HG03159 (cell line): ENCODE data around the gene STX5.
"Not testable (repeated sequence)": the region's sequence is repeated elsewhere in the genome, so short reads cannot be mapped to it uniquely, and the experiment has no call there.

Experiments
- ATAC-seq: cut with Tn5 transposase; IDR thresholded peaks from one replicate; pipeline ENCODE4 v1.9.1; 2021; ENCODE audit warnings: mild to moderate bottlenecking, moderate library complexity; ENCODE audit not compliant: unreplicated experiment

Gene STX5

DNA sequence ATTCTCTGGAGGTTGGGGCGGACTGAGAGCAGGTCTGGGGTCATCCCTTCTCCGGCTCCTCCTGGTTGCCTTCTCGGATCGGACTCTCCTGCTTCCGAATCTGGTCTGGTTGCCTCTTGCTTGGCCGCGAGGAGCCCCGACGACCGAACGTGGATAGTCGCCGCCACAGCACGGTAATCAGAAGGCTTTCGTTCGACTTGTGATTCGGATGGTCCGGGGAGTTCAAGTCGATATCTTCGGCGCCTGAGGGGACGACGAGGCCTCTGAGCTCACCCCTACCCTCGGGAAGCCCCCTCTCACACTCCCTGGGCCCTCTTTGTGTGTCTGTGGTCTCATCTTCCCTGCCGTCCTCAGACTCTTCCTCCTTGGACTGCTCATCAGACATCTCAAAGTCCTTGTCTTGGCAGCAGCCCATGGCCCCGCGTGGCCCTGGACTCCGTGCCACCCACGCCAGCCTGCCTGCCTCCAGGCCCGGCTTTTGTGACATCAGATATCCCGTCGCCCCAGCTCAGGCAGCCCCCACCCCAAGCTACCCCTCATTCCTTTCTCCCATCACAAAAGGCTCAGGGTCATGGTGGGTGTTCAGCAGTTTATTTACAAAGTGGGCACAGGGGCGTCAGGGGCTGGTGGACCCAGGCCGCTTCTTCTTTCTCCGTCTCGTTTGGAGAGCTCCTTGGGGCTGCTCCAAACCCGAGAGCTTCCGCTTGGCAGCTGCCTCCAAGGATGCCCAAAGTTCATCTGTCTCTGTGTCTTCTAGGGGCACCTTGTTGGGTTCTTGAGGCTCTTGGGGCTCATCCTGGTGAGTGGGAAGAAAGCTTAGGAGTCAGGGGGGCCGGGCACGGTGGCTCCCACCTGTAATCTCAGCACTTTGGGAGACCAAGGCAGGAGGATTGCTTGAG is 734 bp upstream of the STX5 start, which contains the start of gene TEX54:
TEX54 (minus strand) TSS at position 506 of the 899 bp plus-strand sequence.
- ATAC-seq, result peak; percentile 17

DNA sequence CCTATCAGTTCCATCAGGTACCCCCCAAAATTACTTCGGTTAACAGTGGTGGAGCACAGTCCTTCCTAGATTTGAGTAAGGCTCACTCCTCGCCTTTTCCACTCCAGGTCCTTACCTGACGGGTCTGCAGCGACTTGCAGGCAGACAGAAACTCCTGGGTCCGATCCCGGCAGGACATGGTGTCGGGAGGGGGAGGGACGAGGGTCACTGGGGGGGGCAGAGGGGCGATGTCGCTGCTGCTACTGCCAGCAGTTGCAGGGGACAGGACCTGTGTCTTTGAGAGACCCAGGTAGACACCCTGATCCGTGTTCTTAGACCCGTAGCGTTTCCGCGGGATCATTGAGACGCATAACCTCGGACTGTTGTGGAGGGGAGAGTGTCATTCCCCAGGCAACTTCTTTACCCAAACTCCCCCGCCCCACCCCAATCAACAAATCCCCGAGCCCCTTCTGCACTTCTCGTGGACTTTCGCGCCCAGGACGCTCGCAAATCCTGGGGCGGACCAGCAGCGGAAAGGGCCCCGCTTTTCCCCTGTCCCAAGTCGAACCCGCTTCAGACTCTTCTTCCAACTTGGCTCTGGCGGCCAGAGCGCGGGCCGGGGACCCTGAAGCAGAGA is 839 bp downstream of the STX5 start:
- ATAC-seq, result no peak

DNA sequence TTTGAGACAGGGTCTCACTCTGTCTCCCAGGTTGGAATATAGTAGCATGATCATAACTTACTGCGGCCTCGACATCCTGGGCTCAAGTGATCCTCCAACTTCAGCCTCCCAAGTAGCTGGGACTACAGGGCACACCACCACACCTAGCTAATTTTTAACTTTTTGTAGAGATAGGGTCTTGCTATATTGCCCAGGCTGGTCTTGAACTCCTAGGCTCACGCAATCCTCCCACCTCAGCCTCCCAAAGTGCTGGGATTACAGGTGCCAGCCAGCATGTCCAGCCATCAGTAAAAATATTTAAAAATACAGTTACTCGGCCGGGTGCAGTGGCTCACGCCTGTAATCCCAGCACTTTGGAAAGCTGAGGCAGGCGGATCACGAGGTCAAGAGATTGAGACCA is 3.7 kb downstream of the STX5 start:
- not testable (repeated sequence) for ATAC-seq

DNA sequence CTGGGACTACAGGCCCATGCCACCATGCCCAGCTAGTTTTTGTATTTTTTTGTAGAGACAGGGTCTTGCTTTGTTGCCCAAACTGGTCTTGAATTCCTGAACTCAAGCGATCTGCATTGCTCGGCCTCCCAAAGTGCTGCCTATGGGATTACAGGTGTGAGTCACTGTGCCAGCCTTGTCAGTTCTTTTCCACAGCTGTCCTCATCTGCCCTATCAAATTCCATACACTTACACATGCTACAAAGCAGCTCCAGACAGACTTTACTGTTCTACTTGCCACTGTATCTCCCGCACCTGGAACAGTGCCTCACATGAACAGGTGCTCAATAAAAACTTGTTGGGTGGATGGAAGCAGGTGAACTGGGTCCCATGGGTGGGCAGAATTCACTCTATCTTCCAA is 8.2 kb downstream of the STX5 start:
- ATAC-seq, result no peak

DNA sequence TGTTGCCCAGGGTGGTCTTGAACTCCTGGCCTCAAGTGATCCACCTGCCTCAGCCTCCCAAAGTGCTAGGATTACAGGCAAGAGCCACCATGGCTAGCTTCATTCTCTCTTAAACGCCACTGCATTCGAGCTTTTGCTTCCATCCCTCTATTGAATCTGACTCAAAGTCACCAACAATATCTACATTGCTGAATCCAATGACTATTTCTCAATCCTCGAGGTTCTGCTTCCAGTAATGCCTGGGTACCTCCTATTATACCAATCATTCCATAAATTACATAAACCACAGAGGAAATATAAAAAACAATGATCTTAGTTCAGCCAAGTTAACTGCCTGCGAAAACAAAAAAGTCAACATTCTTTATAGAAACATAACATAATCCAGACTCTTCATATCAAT is 14.7 kb downstream of the STX5 start:
- ATAC-seq, result no peak

DNA sequence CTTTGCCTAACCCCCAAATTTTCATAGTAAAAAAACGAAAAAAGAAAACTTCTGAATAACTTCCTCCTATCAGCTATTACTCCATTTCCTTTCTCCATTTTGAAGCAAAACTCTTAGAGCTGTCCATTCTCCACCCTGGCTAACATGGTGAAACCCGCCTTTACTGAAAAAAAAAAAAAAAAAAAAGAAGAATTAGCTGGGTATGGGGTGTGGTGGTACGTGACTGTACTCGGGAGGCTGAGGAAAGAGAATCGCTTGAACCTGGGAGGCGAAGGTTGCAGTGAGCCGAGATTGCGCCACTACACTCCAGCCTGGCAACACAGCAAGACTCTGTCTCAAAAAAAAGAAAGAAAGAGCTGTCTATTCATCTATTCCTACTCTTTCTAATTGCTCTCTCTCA is 15.3 kb downstream of the STX5 start:
- ATAC-seq, result no peak

DNA sequence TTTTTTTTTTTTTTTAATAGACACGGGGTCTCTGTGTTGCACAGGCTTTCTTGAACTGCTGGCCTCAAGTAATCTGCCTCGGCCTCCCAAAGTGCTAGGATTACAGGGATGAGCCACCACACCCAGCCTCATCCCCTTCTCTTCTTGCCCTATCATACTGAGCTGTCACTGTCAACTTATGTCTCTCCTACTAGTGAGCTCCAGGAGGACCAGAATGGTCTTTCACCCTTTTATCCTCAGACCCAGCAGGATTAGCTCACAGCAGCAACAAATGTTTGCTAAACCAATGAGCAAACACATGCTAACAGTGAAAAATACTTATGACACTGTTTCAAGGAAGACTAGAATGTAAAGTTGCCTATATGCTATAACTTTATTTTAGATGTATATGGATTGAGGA is 20.2 kb downstream of the STX5 start:
- no peak for ATAC-seq

DNA sequence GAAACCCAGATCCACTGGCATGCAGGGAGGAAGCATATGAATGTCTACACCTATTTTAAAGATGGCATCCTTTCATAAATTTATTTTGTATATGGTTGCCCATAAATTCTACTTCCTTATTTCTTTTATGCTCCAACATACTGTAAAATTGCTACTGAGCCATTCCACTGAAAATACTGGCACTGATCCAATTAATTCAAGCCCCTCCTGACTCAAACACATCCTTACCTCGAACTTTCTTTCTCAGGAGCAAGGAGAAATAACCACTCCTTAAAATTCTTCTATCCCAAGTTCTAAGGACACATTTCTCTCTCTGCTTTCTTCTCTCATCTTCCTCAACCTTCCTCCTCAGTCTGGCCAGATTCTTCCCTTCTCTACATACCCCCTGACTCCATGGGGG is 21.1 kb downstream of the STX5 start:
- no peak for ATAC-seq

DNA sequence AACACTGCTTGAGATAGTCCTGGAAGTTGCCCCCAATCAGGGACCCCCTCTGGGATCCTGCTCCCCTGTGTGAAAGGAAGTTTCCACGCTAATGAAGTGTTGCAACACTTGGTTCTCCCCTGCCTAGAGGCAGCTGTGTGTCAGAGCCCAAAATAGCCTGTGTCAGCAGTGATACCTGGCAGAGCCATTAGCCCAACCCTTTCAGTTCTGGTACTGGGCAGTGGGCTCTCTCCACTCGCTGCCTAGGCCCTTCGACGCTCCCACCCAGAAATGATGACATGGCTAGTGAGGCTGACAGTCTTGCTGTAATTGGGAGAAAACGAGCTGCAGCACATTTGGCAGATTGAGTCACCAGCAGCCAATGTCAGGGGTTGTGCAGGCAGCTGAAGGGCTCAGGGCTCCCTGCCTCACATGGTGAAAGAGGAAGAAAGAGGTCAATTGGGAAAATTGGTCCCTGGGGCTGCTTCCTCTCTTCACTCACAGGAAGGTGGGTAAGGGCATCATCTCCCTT is 25.2 kb downstream of the STX5 start:
- ATAC-seq, result no peak

DNA sequence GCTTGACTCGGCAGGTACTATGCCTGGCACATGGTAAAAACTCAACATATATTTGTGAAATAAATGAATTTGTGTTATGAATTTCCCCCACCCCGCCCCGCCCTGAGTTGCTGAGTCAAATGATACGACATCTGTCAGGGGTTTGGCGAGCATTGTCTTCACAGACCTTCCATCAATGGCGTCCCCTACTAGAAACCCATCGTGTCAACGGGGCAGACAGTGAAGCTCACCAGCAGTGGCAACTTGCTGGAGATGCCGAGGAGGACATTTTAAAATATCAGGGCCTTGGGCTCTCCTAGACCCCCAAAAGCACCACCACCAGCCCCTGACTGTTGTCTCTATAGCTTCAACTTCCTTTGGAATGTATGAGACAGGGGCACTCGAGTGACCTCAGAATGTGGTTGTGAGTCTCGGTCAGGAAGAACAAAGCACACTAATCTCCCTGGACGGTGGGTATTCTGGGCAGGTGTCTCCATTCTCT is 25.9 kb downstream of the STX5 start:
- no peak for ATAC-seq

DNA sequence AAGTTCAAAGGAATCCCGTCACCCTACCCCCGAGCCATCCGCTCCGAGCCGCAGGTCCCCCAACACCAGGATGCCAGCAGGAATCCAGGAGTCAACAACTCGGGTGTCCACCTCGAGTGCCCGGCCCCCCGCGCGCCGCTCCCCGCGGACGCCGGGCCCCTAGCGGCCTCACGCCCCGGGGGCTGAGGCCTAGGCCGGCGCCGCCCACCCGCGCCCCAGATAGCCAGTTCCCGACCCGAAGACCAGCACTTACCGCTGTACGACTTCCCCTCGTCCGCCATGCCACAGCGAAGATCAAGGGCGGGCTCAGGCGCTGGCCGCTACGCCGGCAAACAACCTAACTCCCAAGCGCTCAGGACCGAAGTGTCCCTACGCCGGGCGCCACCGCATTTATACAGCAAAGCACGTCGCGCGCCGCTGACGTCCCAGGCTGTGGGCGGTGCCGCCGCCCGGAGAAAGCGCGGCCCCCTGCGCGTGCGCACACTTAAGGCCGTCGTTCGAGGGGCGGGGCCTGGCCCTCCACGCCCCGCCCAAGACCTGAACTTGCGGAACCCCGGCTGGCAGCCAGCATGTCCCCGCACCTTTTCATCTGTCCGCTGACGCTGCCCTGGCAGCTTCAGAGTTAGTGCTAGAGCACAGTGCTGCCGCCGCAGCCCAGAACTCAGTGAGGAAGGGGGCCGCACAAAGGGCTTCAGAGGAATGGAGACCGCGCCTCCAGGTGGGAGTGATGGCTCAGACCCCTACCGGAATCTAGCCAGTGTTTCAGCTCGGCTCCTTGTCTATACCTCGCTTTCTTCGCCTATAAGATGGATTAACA is 26.6 kb downstream of the STX5 start, which contains the start of gene NXF1:
NXF1 (minus strand) TSS at position 365 of the 817 bp plus-strand sequence; CDS start at position 281, 84 bp downstream.
- ATAC-seq, result peak; percentile 76

DNA sequence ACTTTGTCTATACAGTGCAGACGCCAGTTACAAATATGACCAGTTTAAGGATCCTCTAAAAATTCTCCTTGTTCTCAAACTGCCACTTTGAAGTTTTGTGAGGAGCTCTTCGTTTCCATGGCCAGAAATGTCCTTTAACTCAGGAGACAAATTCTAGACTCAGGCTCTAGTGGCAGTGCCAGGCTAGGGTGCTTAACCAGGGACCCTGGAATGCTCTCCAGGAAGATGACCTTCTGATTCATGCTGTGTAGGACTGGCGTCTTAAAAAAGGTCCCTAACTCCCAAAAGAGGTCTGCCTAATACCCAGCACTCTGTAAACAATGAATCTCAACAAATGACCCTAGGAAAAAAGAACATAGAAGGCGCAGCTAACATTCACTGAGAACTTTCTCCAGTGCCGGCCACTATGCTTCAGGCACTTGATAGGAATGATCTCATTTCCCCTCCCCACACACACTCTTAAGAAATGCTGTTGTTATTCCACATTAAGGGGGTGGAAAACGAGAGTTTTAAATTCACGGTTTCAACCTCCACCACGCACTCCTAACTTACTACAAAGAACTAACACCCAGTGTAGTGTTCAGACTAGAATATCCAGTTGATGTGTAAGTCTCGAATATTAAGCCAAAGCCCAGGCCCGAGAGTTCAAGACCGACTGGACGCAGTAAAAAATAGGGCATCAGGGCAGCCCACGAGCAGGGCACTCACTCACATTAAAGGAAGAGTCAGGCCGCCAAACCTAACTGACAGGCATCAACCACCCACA is 27.4 kb downstream of the STX5 start:
- ATAC-seq, result no peak

DNA sequence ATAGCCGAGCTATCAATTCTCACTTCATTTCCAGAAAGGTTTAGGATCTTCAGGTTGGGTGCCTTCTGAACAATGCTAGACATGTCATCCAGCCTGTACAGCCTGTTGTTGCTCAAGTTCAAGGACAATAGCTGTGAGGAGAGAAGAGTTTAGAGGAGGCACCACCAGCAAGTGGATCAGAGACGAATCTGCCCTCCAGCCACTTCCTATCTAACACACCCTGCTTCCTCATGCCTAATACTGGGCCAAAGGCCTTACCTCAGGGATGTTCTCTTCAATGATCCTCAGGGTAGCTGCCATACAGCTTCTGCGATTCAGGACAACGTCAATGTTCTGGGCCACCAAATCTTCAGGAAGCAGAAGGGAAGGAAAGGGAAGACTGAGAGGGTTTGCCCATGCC is 30.8 kb downstream of the STX5 start:
- ATAC-seq, result no peak

DNA sequence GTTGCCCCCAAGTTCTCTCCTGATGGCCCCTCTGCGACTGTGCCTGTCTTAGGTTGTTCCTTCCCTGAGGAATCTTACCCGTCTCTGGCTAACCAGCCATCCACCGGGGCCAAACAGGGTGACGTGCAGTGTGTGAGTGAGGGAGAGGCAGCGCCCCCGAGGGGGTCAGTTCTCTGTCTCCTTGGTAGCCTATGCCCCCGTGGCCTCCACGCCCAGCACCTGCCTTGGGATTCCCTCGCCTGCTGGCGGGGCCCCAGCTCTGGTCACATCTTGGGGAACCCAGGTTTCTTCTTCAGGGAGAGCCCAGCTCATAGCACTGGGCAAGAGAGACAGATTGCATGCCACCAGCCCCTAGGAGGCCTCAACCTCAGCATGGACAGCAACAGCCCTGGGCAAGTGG is 32.4 kb downstream of the STX5 start:
- no peak for ATAC-seq

DNA sequence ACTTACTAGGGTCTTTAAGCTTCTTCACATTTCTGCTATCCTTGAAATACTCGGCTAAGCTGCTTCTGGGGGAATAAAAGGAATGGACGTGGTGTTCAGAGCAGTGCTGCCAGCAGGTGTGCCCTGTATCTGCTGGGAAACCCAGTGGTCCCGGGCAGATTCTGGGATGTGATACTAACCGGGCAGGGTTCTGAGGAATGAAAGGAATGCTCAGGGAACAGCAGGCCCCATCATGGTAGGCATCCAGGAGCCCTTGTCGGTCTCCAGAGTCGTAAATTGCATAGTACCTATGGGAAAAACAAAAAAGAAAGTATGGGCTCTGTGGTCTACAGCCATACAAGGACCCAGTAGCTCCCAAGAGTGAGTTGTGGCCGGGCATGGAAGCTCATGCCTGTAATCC is 35.6 kb downstream of the STX5 start:
- ATAC-seq, result no peak

DNA sequence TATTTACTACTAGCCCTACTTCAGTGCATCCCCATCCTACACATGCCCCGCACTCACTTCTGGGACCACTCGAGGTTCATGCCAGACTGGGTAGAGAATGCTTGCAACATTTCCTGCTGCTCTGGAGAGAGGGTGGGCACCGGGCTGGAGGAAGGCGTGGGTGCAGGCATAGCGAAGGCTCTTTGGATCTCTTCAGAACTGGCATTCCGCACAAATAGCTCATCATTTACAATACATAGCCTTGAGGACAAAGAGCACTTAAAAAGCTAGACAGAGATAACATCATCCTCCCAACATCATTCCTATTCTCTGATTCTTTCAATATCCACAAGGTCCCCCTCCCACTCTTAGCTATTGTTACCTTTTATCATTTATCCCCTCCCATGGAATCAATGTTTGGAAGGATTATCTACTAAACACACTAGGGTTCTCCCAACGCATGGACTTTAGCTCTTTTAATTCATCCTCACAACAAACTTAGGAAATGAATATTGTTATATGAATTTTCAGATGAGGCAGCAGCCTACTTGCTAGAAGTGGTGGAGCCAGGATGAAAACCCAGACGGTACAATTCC is 37.6 kb downstream of the STX5 start:
- no peak for ATAC-seq

DNA sequence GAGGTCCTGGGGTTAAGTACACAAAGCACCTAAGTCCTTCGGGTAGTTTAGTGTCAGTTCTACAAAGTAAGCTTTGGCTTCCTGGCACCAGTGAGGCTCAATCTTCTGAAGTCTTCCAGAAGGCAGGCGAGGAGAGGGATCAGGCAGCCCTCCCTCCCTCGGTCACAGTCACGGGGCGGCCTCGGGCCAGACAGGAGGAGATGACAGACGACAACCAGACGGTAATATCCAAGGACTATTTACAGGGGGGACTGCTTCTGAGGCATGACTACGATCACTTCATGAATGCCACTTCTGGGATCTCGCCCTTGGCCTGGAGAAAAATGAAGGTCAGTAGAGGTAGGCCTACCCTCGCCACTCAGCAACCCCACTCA is 39.7 kb downstream of the STX5 start:
- no peak for ATAC-seq

DNA sequence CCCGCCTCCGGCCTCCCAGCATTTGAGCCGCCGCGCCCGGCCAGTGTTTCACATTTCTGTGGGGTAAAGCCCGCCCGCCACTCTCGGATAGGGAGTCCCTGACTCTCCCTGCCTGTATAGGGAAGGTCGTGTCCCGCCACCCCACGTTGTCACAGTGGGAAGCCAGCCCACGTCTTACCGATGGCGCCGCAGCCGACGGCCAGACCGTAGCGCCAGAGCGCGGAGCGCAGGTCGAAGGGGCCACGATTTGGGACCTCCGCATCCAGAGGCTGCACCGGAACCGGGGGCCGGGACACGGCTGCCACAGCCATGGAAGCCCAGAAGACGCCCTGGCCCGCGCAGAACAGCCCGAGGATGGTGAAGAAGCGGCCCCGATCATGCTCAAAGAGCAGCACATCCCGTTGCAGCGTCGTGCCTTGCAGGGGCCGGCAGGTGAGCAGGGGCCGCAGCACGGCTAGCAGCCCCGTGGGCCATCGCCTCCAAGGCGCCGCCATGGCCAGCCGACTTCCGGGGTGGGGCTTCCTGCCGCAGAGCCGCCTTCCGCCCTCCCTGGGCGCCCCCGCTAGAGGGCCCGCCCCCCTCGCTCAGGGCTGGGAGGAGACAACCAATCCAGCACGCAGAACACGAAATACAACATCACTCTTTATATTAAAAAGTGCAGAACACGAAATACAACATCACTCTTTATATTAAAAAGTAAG is 40.2 kb downstream of the STX5 start, which contains the start of gene TMEM223:
TMEM223 (minus strand) TSS at position 506 of the 701 bp plus-strand sequence; CDS start at position 494, 12 bp downstream.
- ATAC-seq, result peak; percentile 66

DNA sequence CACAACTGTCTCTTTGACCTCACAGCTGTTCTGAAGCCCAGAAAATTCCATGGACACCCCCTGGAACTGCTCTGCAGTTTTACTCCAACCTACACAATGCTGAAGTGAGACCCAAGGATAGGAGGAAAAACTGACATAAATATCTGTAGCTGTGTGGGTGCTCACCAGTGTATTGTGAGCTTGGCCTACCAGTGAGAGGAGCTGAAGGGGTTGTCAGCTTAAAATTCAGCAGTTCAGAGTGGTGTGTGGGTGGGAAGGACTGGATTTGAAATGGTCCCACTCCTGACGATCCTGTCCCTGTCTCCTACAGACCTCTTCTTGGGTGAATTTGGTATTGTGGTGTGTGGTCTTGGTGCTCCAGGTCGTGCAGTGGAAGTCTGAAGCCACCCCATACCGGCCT is 42.3 kb downstream of the STX5 start:
- no peak for ATAC-seq
